ENCODE results near the gene TMEFF1. TPM values are rescaled to one million over a fixed set of nuclear protein-coding genes. Genes with fewer than 3 reads are reported as not detected.

The TMEFF1 gene
- total RNA-seq, 1 experiment from 2014 or later: 65.5 TPM

GRCh38 chr9:100474924-100475276, 2.0 kb downstream of the TMEFF1 start:
- Histone ChIP-seq H3K18ac (ENCODE audit: insufficient read length, low read depth, low read length) (no peak overlapping the region), H2BK12ac (ENCODE audit: insufficient read length, low read depth, low read length) (no peak overlapping the region), H3K27ac (ENCODE audit: insufficient read length, low read depth, low read length) (no peak overlapping the region), H3K9ac (ENCODE audit: extremely low read depth, insufficient read length, low read length) (peak overlapping the region; percentile 63), H3T11ph (ENCODE audit: low read length) (no peak overlapping the region), H3K56ac (ENCODE audit: insufficient read length, low read depth, low read length) (no peak overlapping the region), H2BK15ac (ENCODE audit: low read depth, low read length) (0 out of 2 replicates have a peak overlapping the region, but pooled peaks have one; percentile 41), H3K4ac (ENCODE audit: low read depth, low read length) (no peak overlapping the region), H3K23ac (ENCODE audit: insufficient read length, low read depth, low read length) (no peak overlapping the region), H4K5ac (ENCODE audit: insufficient read length, low read depth, low read length) (no peak overlapping the region), H3K14ac (ENCODE audit: insufficient read depth, low read length) (peak overlapping the region; percentile 95; the same call in 1 of the 2 replicates), H4K8ac (replicated peaks; ENCODE audit: insufficient read length, low read depth, low read length) (no peak overlapping the region), H3K4me1 (ENCODE audit: insufficient read depth, low read length) (peaks cover 3% of the 10 kb centered on the region; the same call in 1 of the 2 replicates), H3K79me1 (ENCODE audit: insufficient read depth, low read depth, low read length, poor library complexity, severe bottlenecking) (no peaks in the 10 kb centered on the region), H2BK120ac (ENCODE audit: low read depth, low read length, poor library complexity, severe bottlenecking) (no peak overlapping the region), H3K9me3 (ENCODE audit: control insufficient read depth, low read depth, low read length) (no peaks in the 10 kb centered on the region), H2AK5ac (ENCODE audit: insufficient read length, low read length) (no peak overlapping the region), H2AFZ (ENCODE audit: low read length) (no peak overlapping the region), H3K79me2 (ENCODE audit: insufficient read depth, low read length) (peaks cover 27% of the 10 kb centered on the region; the same call in 1 of the 2 replicates), H3K27me3 (ENCODE audit: insufficient read depth, low read length) (no peaks in the 10 kb centered on the region), H3K4me2 (ENCODE audit: insufficient read depth, insufficient read length, low read length) (peak overlapping the region; percentile 93), H4K20me1 (ENCODE audit: control insufficient read depth, insufficient read depth, insufficient read length) (no peaks in the 10 kb centered on the region), H2BK20ac (ENCODE audit: low read depth, low read length, poor library complexity, severe bottlenecking) (no peak overlapping the region), H4K91ac (ENCODE audit: insufficient read length, low read depth, low read length) (no peak overlapping the region), H2BK5ac (ENCODE audit: insufficient read length, low read length) (no peak overlapping the region), H3K23me2 (ENCODE audit: insufficient read length, low read depth, low read length, poor library complexity, severe bottlenecking) (peaks cover 12% of the 10 kb centered on the region)
- TF ChIP-seq CTCF (conservative IDR thresholded peaks at IDR 0.05): no peak
- WGBS (ENCODE audit: extremely low coverage, insufficient read length, low lambda C conversion rate): no CpG with 5 or more reads among the region's 4 CpGs
- H3K27ac Mint-ChIP-seq: peak overlapping the region; percentile 90 to 95 (median 93); a peak in 6 of 7 replicates
- no peaks in the 10 kb centered on the region for H3K27me3 Mint-ChIP-seq (ENCODE audit: low read depth)
- H3K36me3 Mint-ChIP-seq (ENCODE audit: insufficient read depth in 1 of 3, low read depth in 3 of 3): peaks cover 4 to 15% (median 4%) of the 10 kb centered on the region in 3 experiments; a peak in 5 of 7 replicates
- no peak for DNase-seq
- H3K4me1 Mint-ChIP-seq: peaks cover 36 to 38% of the 10 kb centered on the region in 2 experiments
- H3K4me3 Mint-ChIP-seq: peak overlapping the region; percentile 82 to 95
- no peaks in the 10 kb centered on the region; a peak in 1 of 5 replicates for H3K9me3 Mint-ChIP-seq
